Choroid plexus epithelial cell (primary cell): Measurements from ENCODE around the gene INPP5A.
"Not testable (repeated sequence)": the region's sequence is repeated elsewhere in the genome, so short reads cannot be mapped to it uniquely, and the experiment has no call there.

Source experiments
- DNase-seq: peaks from one replicate; pipeline ENCODE4 v3.0.0-alpha.2; 2010; ENCODE audit warnings: low read depth
- H3K4me3 ChIP-seq: 2 replicates; pipeline ENCODE4 v1.5.1; 2011; ENCODE audit warnings: low read depth, mild to moderate bottlenecking, control low read depth, low read length, moderate library complexity
- CTCF ChIP-seq: conservative IDR thresholded peaks from 2 replicates; pipeline ENCODE4 v1.5.1; 2011; ENCODE audit warnings: low read depth, mild to moderate bottlenecking, control low read depth, inconsistent platforms, low read length, moderate library complexity

Gene INPP5A

GRCh38 chr10:132593900-132594876, 56.6 kb downstream of the INPP5A start:
- DNase-seq = no peak
- no peak for TF ChIP-seq CTCF
- no peak overlapping the region for H3K4me3 ChIP-seq

- no peak overlapping the region for H3K4me3 ChIP-seq
- no peak for TF ChIP-seq CTCF
- no peak for DNase-seq
Measured at GRCh38 chr10:132595021-132595420, 57.4 kb downstream of the INPP5A start.

- DNase-seq = peak; percentile 64
- H3K4me3 ChIP-seq = no peak overlapping the region
- TF ChIP-seq CTCF = no peak
Measured at GRCh38 chr10:132595854-132596253, 58.3 kb downstream of the INPP5A start.

- no peak for DNase-seq
- no peak for TF ChIP-seq CTCF
- H3K4me3 ChIP-seq = no peak overlapping the region
Measured at GRCh38 chr10:132596742-132597279, 59.2 kb downstream of the INPP5A start.

GRCh38 chr10:132597654-132598053, 60.1 kb downstream of the INPP5A start:
- no peak for DNase-seq
- H3K4me3 ChIP-seq = no peak overlapping the region
- no peak for TF ChIP-seq CTCF

GRCh38 chr10:132599023-132599618, 61.5 kb downstream of the INPP5A start:
- DNase-seq, H3K4me3 ChIP-seq: not testable (repeated sequence)

GRCh38 chr10:132599732-132600131, 62.1 kb downstream of the INPP5A start:
- TF ChIP-seq CTCF = no peak
- DNase-seq = no peak
- no peak overlapping the region for H3K4me3 ChIP-seq
